GM10847 (cell line): ENCODE data around the gene UPF1.

ENCODE experiments used
- POLR2A ChIP-seq: IDR thresholded peaks from 2 replicates; pipeline ENCODE4 v1.6.1; 2011; ENCODE audit not compliant: insufficient read length; ENCODE audit errors: extremely low read depth

The UPF1 gene

GRCh38 chr19:18866800-18867123 is 35.0 kb downstream of the UPF1 start:
- no peak for TF ChIP-seq POLR2A

DNA sequence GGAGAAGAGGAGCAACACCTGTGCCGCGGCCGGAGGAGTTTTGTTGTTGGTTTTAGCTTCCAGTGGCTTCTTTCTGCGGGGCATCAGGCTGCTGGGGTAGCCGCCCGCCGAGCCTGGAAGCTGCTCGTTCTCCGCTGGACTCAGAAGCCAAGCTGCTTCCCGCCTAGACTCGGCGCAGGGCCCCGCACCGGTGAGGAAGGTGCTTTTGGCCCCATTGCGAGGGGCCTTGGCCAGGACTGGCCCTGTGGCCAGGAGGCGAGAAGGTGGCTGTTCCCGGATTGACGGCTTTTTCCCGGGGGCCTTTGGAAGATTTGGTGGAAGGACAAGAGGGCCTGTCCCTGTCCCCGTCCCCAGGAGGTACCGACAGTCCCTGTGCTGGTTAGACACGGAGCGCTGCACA is 35.4 kb downstream of the UPF1 start:
- no peak for TF ChIP-seq POLR2A

- TF ChIP-seq POLR2A, result no peak
Measured at GRCh38 chr19:18867751-18868150, 36.0 kb downstream of the UPF1 start.

DNA sequence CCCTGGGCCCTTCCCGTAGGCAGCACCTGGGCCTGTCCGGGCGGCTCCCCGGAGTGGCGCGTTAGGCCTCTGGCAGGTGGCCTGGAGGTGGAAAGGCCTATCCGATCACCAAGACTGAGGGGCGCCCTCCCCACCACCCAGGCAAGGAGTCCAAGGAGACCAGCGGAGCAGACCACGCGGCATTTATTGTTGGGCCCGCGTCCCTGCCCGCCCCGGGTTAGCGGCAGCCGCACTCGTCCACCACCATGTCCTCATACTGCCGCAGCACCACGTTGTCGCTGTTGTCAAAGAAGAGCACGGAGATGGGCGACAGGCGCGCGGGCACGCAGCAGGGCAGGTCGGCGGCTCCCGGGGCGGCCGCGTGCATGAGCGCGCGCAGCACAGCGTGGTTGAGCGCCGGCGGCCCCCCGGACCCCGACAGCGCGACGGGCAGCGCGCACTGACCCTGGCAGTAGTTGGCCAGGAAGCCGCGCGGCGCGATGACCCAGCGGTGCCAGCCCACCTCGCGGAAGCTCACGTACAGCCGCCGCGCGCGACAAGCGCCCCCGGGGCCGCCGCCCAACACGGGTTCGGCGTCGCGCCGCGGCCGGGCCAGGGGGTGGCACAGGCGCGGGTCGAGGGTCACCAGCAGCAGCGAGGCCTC is 36.7 kb downstream of the UPF1 start:
- TF ChIP-seq POLR2A, result no peak

GRCh38 chr19:18869023-18869618 is 37.4 kb downstream of the UPF1 start:
- TF ChIP-seq POLR2A, result no peak

GRCh38 chr19:18869781-18870530 is 38.2 kb downstream of the UPF1 start:
- no peak for TF ChIP-seq POLR2A

- TF ChIP-seq POLR2A, result no peak
Measured at GRCh38 chr19:18870531-18871172, 38.9 kb downstream of the UPF1 start.

GRCh38 chr19:18871543-18871942 is 39.8 kb downstream of the UPF1 start:
- TF ChIP-seq POLR2A, result no peak

DNA sequence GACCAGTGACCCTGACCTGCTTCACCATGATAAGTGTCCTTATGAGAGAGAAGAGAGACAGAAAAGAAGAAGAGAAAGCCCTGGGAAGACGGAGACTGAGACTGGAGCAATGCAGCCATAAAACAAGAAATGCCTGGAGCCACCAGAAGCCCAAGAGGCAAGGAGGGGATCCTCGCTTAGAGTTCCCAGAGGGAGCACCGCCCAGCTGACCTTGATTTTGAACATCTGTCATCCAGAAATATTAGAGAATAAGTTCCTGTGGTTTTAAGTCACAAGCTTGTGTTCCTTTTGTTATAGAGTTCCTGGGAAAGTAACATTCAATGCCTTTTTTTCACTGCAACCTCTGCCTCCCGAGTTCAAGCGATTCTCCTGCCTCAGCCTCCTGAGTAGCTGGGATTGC is 44.0 kb downstream of the UPF1 start:
- no peak for TF ChIP-seq POLR2A

DNA sequence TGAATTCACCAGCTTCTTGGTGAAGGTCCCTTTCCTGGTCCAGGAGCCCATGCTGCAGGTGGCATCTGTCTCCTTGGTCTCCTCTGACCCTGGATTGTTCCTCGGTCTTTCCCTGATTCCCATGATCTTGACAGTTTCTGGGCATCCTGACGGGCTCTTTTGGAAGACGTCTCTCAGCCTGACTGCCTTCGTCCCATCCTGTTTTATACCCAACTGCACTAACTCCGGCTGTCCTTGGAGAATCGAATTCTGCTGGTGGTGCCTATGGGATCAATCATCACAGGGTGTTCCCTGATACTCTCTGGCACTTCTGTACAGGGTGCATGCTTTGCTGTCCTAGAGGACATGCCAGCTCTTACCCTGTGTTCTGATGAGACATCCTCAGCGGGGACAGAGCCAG is 45.1 kb downstream of the UPF1 start:
- TF ChIP-seq POLR2A, result no peak

DNA sequence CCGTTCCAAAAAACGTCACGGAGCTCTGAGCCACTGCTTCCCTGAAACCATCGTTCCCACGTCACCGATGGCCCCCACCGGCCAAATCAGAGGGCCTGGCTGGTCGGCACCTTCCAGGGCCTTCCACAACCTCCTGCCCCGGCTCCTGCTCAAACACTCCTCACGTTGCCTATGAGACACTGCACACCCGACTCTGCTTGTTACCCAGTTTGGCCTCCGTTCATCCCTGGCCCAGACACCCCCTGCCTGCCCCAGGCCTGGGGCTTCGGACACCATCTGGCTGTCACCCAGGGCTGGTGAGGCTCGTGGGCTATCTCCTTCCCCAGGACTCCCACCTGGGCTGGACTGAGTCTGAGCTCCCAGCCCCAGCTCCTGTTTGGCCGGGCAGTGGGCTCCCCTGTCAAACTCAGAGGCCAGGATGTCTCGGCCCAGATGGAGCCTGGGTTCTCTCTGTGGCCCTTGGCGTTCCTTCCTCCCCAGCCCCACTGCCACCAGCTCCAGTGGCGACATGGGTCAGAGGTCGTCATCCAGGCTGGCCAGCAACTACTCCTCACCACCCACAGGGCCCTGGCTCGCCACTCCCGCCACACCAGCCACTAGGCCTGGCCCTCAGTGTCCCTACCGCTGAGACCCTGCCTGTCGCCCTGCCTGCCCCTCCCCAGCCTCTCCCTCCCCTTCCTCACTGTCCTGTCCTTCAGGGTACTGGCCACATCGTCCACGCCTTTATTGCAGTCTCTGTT is 46.5 kb downstream of the UPF1 start:
- no peak for TF ChIP-seq POLR2A

DNA sequence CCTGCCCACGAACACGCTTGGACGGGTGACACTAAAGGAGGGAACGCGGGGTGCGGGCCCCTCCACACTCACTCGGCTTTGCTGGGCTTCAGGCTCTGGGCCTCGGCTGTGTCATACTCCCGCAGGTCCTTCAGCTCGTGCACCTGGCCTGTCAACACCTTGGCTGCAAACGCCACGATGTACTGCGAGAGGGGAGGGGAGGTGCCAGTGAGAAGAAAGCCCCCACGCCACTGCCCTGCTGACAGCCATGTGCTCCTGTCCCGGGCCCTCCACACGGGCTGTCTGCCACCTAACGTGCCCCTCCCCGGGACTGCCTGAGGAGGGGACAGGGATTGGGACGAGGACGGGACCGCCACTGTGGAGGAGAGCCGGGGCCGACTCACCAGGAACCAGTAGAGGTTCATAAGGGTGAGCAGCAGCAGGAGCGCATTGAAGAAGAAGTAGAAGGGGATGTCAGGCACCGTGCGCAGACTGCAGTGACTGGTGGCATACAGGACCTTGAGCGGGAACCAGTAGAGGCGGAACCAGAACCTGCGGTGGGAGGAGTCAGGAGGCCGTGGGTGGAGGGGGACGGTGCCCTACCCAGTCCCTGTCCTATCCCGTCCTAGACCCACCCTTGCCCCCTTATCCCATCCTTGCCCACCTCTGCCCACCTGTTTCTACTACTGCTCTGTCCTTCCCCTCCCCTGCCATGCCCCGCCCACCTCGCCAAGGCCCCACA is 47.3 kb downstream of the UPF1 start:
- no peak for TF ChIP-seq POLR2A

DNA sequence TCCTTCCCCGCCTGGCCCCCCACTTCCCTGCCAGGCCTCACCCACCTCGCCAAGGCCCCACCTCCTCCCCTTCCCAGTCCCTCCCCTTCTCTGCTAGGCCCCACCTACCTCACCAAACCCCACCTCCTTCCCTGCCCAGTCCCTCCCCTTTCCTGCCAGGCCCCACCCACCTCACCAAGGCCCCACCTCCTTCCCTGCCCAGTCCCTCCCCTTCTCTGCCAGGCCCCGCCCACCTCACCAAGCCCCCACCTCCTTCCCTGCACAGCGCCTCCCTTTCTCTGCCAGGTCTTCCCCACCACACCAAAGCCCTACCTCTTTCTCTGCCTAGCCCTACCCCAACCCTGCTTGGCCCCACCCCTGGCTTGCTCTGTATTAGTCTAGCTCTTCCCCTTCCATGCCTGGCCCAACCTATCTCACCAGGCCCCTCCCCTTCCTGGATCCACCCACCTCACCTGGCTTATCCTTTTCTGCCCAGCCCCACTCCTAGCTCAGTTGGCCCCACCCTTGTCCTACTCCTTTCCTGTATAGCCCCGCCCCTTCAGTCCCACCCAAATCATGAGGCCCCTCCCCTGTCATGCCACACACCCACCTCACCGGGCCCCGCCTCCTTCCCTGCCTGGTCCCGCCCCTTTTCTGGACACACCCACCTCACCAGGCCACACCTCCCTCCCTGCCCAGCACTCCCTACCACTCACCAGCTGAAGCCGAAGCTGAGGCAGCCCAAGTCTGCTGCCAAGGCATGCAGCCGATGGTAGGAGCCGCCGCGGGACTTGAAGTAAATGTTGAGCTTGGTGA is 48.0 kb downstream of the UPF1 start:
- no peak for TF ChIP-seq POLR2A

GRCh38 chr19:18881491-18881890 is 49.7 kb downstream of the UPF1 start:
- no peak for TF ChIP-seq POLR2A

DNA sequence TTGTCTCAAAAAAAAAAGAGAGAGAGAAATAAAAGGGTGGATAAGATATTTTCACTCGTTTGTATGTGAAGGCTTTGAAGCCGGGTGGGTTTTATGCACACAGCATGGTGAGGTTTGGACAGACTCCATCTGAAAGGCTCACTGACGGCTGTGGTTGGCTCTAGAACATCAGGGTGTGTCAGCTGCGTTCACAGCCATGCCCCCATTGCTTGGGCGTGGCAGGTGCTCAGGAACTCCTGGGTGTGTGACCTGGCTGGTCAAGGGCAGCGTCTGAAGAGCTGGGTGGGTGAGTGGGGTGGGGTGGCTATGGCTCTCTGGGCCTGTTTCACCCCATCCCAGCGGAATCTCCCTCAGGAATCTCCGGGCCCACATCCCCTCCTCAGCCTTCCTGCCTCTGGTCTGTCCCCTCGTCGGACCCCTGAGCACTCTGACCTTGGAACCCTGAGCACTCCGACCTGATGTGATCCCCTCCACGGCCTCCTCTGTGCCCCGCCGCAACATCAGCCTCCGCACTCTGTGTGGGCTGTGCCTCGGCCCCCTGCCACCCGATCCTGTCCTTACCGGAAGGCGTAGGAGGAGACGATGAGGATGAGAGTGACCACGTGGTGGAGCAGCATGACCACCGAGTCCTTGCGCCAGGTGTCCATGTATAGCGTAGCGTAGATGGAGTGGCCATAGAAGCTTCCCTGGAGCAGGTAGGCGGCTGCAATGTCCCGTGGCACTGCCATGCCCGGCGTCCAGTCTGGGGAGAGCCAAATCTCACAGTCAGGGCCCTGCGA is 52.0 kb downstream of the UPF1 start:
- TF ChIP-seq POLR2A, result no peak
